Bronchial smooth muscle cell (primary cell): ENCODE data around the gene TNFAIP6. TPM values are rescaled to one million over a fixed set of nuclear protein-coding genes. Genes with fewer than 3 reads are reported as not detected.

Experiments
- total RNA-seq: library from RNA; depleted of rRNA; stranded (reverse); fragments of >200 nt; gene quantifications from 2 replicates; pipeline ENCODE4 v1.2.1, GENCODE V29; 2014

The TNFAIP6 gene, protein sequence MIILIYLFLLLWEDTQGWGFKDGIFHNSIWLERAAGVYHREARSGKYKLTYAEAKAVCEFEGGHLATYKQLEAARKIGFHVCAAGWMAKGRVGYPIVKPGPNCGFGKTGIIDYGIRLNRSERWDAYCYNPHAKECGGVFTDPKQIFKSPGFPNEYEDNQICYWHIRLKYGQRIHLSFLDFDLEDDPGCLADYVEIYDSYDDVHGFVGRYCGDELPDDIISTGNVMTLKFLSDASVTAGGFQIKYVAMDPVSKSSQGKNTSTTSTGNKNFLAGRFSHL
- total RNA-seq: 37.2 and 86.0 TPM in 2 replicates

DNA sequence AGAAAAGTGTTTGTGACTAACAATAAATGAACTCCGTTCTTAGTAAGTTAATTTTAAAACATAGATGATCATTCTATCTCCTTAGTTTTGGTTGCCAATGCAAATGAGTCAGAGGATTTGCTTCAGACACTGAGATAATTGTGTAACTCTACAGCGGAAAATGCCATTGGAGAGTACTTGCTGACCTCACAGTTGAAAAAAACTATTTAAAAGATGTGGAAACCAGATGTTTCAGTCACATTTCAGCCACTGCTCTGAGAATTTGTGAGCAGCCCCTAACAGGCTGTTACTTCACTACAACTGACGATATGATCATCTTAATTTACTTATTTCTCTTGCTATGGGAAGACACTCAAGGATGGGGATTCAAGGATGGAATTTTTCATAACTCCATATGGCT is at the start of gene TNFAIP6:
Gene TNFAIP6, plus strand, starts transcription at position 234 of the 400 bp plus-strand sequence. Its CDS starts 75 bp downstream, at position 309.

DNA sequence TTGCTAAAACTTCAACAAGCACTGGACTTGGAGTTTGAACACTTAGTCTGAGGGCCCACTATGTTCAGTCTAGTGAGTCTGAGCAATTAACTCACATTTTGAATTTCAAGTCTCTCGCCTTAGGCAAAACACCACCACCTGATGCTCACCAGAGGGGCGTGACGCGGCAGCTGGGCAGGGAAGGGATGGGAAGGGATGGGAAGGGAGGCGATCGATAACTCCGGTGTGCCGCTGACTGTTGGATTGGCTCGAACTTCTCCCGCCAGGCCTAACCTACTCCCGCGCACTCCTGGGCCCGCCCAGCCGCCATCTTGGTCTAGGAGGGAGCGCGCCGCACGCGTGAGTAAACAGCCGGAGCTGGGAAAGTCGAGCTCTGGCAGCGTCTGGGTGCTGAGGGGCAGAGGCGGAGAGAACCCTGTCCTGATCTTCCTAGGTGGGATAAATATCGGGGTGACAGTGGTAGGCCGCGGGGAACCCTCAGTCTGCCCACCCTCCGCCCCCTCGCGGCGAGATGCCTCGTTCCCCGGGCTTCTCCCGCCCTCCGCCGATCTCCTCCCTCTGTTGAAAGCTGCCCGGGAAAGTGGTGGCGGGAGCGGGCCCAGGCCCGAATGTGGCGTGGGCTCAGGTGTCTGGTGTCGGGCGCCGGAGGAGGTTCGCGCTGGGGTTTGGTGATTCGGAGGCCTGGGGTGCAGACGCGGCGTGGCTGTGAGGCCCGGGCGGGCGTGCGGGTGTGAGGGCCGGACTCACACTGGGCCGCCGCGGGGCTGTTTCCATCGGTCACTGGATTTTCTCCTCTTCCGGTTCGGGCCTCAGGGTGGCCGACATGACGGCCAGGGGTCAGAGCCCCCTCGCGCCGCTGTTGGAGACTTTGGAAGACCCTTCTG is 52.5 kb downstream of the TNFAIP6 start, which contains the start of gene RIF1:
Gene RIF1, plus strand, starts transcription at position 302 of the 884 bp plus-strand sequence. Its CDS starts 522 bp downstream, at position 824.

Other genes starting within 250 kb of the TNFAIP6 start
- 7.7 and 11.0 TPM in 2 replicates for gene RBM43, start 95.7 kb upstream of the TNFAIP6 start, total RNA-seq
- gene NMI, start 67.9 kb upstream of the TNFAIP6 start, total RNA-seq: 11.9 and 14.3 TPM in 2 replicates
- gene RIF1, start 52.3 kb downstream of the TNFAIP6 start, total RNA-seq: 20.0 and 21.9 TPM in 2 replicates